Parathyroid adenoma (tissue), 2 donors: ENCODE data around the gene GPRC5B.

ENCODE experiments used
- H2AFZ ChIP-seq: fragments of 300-600 bp; sonication (generic); one replicate; pipeline ENCODE4 v1.7.0; 2017; ENCODE audit warnings: antibody characterized with exemption, mild to moderate bottlenecking
- H3K27ac ChIP-seq: fragments of 300-600 bp; sonication (generic); one replicate; pipeline ENCODE4 v1.7.0; 2017
- H3K27me3 ChIP-seq: fragments of 300-600 bp; sonication (generic); one replicate; pipeline ENCODE4 v1.7.0; 2017; ENCODE audit warnings: low read length; ENCODE audit not compliant: control insufficient read depth, insufficient read depth
- H3K36me3 ChIP-seq: fragments of 300-600 bp; sonication (generic); one replicate; pipeline ENCODE4 v1.7.0; 2017; ENCODE audit warnings: low read length; ENCODE audit not compliant: control insufficient read depth, insufficient read depth
- H3K4me1 ChIP-seq: fragments of 300-600 bp; sonication (generic); one replicate; pipeline ENCODE4 v1.7.0; 2017; ENCODE audit warnings: control low read depth
- H3K4me2 ChIP-seq: fragments of 300-600 bp; sonication (generic); one replicate; pipeline ENCODE4 v1.7.0; 2017; ENCODE audit warnings: low read length
- H3K4me3 ChIP-seq: fragments of 300-600 bp; sonication (generic); one replicate; pipeline ENCODE4 v1.7.0; 2017; ENCODE audit warnings: low read depth, low read length
- H3K79me2 ChIP-seq: fragments of 300-600 bp; sonication (generic); one replicate; pipeline ENCODE4 v1.7.0; 2017; ENCODE audit warnings: control low read depth
- H3K9ac ChIP-seq: fragments of 300-600 bp; sonication (generic); one replicate; pipeline ENCODE4 v1.7.0; 2017; ENCODE audit warnings: mild to moderate bottlenecking
- H3K9me3 ChIP-seq: fragments of 300-600 bp; sonication (generic); one replicate; pipeline ENCODE4 v1.7.0; 2017; ENCODE audit warnings: low read length; ENCODE audit not compliant: control insufficient read depth
- CTCF ChIP-seq: fragments of 300-600 bp; sonication (generic); IDR thresholded peaks from one replicate; pipeline ENCODE4 v1.7.0; 2017; ENCODE audit warnings: antibody characterized with exemption, mild to moderate bottlenecking
- donor health status: primary hyperparathyroidism.

Gene GPRC5B

GRCh38 chr16:19881028-19881427, 3.6 kb downstream of the GPRC5B start:
- H3K4me3 ChIP-seq: no peak overlapping the region
- peaks cover 54% of the 10 kb centered on the region for H3K79me2 ChIP-seq
- H3K27ac ChIP-seq: no peak overlapping the region
- H3K36me3 ChIP-seq: no peaks in the 10 kb centered on the region
- H3K4me1 ChIP-seq: peaks cover 2% of the 10 kb centered on the region
- H3K9me3 ChIP-seq: no peaks in the 10 kb centered on the region
- no peak overlapping the region for H3K9ac ChIP-seq
- H2AFZ ChIP-seq: no peak overlapping the region
- H3K27me3 ChIP-seq: no peaks in the 10 kb centered on the region
- no peak for TF ChIP-seq CTCF
- no peak overlapping the region for H3K4me2 ChIP-seq

GRCh38 chr16:19879241-19879792, 5.3 kb downstream of the GPRC5B start:
- TF ChIP-seq CTCF: no peak
- peaks cover 55% of the 10 kb centered on the region for H3K79me2 ChIP-seq
- H3K36me3 ChIP-seq: no peaks in the 10 kb centered on the region
- H3K27me3 ChIP-seq: no peaks in the 10 kb centered on the region
- no peak overlapping the region for H3K27ac ChIP-seq
- peaks cover 2% of the 10 kb centered on the region for H3K4me1 ChIP-seq
- no peaks in the 10 kb centered on the region for H3K9me3 ChIP-seq
- H3K9ac ChIP-seq: no peak overlapping the region
- H3K4me3 ChIP-seq: no peak overlapping the region
- H2AFZ ChIP-seq: no peak overlapping the region
- H3K4me2 ChIP-seq: no peak overlapping the region

- Histone ChIP-seq H3K79me2 (peaks cover 57% of the 10 kb centered on the region), H3K27ac (no peak overlapping the region), H3K4me2 (no peak overlapping the region), H2AFZ (no peak overlapping the region), H3K36me3 (no peaks in the 10 kb centered on the region), H3K4me1 (peaks cover 2% of the 10 kb centered on the region), H3K4me3 (no peak overlapping the region), H3K9ac (no peak overlapping the region), H3K27me3 (no peaks in the 10 kb centered on the region), H3K9me3 (no peaks in the 10 kb centered on the region)
- TF ChIP-seq CTCF: no peak
Measured at GRCh38 chr16:19878757-19879156, 5.9 kb downstream of the GPRC5B start.

GRCh38 chr16:19876501-19877059, 8.1 kb downstream of the GPRC5B start:
- peaks cover 48% of the 10 kb centered on the region for H3K79me2 ChIP-seq
- H2AFZ ChIP-seq: no peak overlapping the region
- no peak overlapping the region for H3K9ac ChIP-seq
- H3K4me3 ChIP-seq: no peak overlapping the region
- peaks cover 2% of the 10 kb centered on the region for H3K4me1 ChIP-seq
- no peak overlapping the region for H3K4me2 ChIP-seq
- H3K36me3 ChIP-seq: no peaks in the 10 kb centered on the region
- TF ChIP-seq CTCF: no peak
- H3K9me3 ChIP-seq: no peaks in the 10 kb centered on the region
- peak overlapping the region; percentile 44 for H3K27ac ChIP-seq
- no peaks in the 10 kb centered on the region for H3K27me3 ChIP-seq

GRCh38 chr16:19875900-19876299, 8.7 kb downstream of the GPRC5B start:
- Histone ChIP-seq H3K9me3 (no peaks in the 10 kb centered on the region), H2AFZ (no peak overlapping the region), H3K79me2 (peaks cover 43% of the 10 kb centered on the region), H3K27me3 (no peaks in the 10 kb centered on the region), H3K27ac (no peak overlapping the region), H3K4me2 (no peak overlapping the region), H3K36me3 (no peaks in the 10 kb centered on the region), H3K9ac (no peak overlapping the region), H3K4me1 (peaks cover 2% of the 10 kb centered on the region), H3K4me3 (no peak overlapping the region)
- TF ChIP-seq CTCF: no peak
